HG03439 (cell line): Measurements from ENCODE around the gene MN1.

Experiments
- ATAC-seq: cut with Tn5 transposase; IDR thresholded peaks from one replicate; pipeline ENCODE4 v1.9.1; 2021; ENCODE audit warnings: mild to moderate bottlenecking, moderate library complexity; ENCODE audit not compliant: unreplicated experiment

The MN1 gene

GRCh38 chr22:27801616-27802345 lies at the start of gene MN1:
Gene MN1, minus strand, starts transcription at chr22:27801756. Its CDS starts 1,213 bp downstream, at chr22:27800543.
- ATAC-seq = no peak

GRCh38 chr22:27850000-27850521 lies 48.5 kb upstream of the MN1 start:
- ATAC-seq = no peak

- no peak for ATAC-seq
Measured at GRCh38 chr22:27848005-27848404, 46.4 kb upstream of the MN1 start.

DNA sequence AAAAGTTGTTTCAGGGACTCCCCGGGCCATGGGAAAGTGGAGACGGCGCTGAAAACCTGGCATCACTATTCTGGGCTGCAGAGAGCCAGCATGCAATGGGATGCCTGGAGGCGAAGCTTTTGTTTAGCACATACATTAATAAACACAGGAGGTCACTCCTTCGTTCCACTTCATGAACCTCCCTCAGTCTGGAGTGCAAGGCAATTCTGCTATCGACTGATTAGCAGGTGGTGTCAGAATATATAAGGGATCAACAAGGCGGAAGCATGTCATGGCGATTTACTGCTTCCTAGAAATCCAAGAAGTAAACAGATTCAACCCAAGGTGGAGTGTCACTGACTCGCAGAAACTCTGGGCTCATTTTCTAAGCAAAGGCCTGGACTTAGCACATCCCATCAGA lies 45.4 kb upstream of the MN1 start:
- ATAC-seq = no peak

DNA sequence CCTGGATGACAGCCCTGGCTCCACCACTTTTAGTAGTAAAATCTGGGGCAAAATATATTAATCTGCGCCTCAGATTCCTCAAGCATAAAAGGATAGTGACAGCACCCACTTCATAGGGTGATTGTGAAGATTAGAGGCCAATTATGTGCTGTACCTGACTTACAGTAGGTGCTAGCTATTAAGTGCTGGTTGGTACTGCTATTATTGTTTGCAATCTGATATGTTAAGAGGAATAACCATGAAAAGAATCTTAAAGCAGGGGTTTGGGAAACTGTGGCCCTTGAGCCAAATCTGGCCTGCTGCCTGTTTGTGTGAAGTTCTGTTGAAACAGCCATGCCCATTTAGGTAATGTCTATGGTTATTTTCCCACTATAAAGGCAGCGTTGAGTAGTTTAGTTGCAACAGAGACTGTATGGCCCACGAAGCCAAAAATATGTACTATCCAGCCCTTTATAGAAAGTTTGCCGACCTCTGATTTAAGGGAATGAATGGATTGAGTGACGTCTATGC lies 44.7 kb upstream of the MN1 start:
- no peak for ATAC-seq

GRCh38 chr22:27845644-27846043 lies 44.1 kb upstream of the MN1 start:
- ATAC-seq = no peak

- ATAC-seq = no peak
Measured at GRCh38 chr22:27844656-27845591, 43.4 kb upstream of the MN1 start.

- ATAC-seq = no peak
Measured at GRCh38 chr22:27844256-27844655, 42.7 kb upstream of the MN1 start.

DNA sequence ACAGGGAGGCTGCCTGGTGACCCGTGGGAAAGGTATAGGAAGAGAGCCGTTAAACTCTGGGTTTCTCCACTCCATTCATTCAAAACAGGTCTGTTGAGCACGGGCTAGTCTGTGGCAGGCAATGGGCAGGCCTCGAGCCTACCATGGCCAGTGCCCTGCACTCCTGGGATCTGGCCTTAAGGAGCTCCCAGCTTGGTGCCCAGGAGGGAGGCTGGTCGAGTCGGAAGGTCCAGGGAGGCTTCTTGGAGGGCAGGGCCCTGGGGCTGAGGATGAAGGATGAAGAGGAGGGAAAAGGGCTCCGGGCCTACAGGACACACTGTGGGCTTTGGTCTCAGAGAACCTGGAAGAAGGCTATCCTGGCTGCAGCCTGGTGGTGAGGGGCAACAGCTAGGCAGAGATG lies 41.9 kb upstream of the MN1 start:
- no peak for ATAC-seq

DNA sequence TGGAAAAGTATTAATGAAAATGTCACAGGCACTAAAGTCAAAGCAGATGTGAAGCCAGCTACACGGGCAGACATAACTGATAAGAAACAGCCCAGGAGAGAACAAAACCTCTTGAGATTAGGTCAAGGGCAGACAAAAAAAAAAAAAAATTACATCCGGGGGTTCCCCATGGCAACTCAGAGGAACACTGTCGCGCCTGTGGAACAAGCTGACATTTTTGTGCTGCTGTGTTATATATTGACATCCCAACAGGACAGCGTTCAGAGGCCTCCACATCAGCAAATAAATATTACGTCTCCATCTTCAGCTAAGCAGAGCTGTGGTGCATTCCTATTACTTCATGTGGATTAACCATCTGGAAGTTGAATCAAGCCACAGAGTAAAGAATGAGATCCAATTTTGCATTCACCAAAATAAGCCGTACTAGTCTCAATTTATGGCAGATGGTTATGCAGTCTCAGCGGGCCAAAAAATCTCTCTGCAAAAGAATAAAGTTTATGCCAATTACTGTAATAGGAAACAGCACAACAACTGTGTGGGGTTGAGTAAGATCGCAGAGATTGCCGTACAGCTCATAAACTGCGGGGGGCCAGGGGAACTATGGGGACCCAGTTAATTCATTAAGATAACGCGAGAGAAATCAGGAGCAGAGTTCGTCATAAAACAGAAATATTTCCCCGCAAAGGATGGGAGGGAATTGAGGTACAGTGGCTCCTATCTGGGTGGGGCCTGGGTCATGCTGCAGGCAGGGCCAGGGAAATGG lies 41.3 kb upstream of the MN1 start:
- ATAC-seq = no peak

DNA sequence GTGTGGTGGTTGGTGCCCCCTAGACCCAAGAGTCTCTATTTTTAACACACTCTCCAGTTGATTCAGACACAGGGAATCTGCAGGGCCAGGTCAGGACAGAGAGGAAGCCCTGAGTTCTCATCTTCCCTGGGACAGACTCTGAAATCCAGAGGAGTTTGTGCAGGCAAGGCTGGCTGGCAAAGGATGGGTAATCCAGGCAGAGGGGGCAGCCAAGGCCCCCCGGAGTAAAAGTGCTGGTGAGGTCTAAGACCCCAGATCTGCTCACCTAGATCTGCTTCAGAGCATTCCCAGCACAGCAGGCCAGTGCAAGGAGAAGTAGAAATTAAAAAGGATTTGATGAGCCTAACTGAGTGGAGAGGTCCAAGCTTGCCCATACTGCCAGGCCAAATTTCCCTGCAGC lies 40.6 kb upstream of the MN1 start:
- no peak for ATAC-seq

GRCh38 chr22:27840436-27840835 lies 38.9 kb upstream of the MN1 start:
- ATAC-seq = no peak

GRCh38 chr22:27839057-27839660 lies 37.6 kb upstream of the MN1 start:
- no peak for ATAC-seq

GRCh38 chr22:27836181-27836580 lies 34.6 kb upstream of the MN1 start:
- ATAC-seq = no peak

DNA sequence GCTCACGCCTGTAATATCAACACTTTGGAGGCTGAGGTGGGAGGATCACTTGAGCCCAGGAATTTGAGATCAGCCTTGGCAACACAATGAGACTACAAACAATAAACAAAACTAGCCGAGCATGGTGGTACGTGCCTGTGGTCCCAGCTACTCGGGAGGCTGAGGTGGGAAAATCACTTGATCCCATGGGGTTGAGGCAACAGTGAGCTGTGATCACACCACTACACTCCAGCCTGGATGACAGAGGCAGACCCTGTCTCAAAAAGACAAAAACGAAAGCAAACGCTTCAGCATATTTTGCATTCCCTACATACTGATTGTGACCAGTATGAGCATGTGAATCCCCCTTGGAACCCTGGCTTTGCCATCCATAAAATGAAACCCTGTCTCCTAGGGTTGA lies 33.9 kb upstream of the MN1 start:
- no peak for ATAC-seq

- no peak for ATAC-seq
Measured at GRCh38 chr22:27834364-27835185, 33.0 kb upstream of the MN1 start.

DNA sequence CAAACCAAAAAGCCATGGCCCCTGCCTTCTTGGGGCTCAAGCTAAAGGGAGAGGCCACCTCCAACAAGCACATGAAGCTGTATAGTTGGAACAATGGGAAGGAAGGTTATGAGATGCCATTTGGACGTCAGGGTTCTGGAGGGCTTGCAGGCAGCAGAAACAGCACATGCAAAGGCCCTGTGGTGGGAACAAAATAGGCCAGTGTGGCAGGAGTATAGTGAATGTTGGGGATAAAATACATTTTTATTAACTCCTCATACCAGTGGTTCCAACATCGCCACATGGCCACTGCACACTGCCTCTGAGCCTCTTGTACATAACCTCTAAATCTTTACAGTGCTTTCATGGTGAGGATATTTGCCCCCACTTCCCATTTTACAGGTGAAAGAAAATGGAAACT lies 32.2 kb upstream of the MN1 start:
- no peak for ATAC-seq

DNA sequence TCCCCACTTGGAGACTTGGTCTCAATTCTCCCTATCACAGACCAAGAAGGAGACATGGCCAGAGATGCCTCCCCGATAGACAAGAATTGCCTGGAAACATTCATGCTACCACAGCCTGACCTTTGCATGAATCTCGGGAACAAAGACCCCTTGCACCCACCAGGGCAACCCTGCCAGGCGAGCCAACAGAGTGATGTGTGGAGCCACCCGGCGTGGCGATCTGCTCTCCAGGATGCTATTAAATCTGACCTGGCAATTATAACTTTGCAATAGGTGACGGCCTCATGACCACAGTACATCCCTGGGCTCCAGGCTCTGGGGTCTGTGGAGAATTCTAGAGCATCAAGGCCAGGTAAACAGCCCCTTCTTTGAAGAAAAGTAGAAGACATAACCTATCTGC lies 31.1 kb upstream of the MN1 start:
- ATAC-seq = no peak

DNA sequence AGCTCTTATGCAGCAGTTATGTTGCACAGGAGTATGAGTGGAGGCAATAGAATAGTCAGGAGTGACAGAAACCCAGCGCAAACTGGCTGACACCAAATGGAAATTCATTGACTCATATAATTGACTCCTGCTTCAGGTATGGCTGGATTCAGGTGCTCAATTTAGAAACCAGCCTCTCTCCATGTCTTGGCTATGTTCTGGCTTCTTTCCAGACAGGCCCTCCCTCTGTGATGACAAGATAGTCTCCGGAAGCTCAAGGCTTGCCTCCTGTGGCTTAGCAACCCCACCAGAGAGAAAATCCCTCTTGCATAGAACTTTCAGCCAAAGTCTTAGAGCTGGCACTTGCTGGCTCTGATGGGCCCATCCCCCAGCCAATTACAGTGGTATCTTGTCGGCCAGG lies 28.1 kb upstream of the MN1 start:
- no peak for ATAC-seq
